ENCODE results near the gene HKDC1. TPM values are rescaled to one million over a fixed set of nuclear protein-coding genes. Genes with fewer than 3 reads are reported as not detected.

Gene HKDC1
- total RNA-seq, 1 donor, result 1.0 TPM

GRCh38 chr10:69211104-69211503, 9.0 kb upstream of the HKDC1 start:
- Histone ChIP-seq H3K4me3 (ENCODE audit: low read length) (no peak overlapping the region), H3K4me1 (ENCODE audit: insufficient read depth, low read length) (peaks cover 31% of the 10 kb centered on the region), H3K27me3 (ENCODE audit: insufficient read depth, low read length) (no peaks in the 10 kb centered on the region), H3K9me3 (ENCODE audit: low read depth, low read length) (no peaks in the 10 kb centered on the region)

GRCh38 chr10:69211524-69211923, 8.6 kb upstream of the HKDC1 start:
- Histone ChIP-seq H3K4me3 (ENCODE audit: low read length) (no peak overlapping the region), H3K4me1 (ENCODE audit: insufficient read depth, low read length) (peaks cover 32% of the 10 kb centered on the region), H3K9me3 (ENCODE audit: low read depth, low read length) (no peaks in the 10 kb centered on the region), H3K27me3 (ENCODE audit: insufficient read depth, low read length) (no peaks in the 10 kb centered on the region)

- Histone ChIP-seq H3K4me3 (ENCODE audit: low read length) (no peak overlapping the region), H3K4me1 (ENCODE audit: insufficient read depth, low read length) (peaks cover 28% of the 10 kb centered on the region), H3K27me3 (ENCODE audit: insufficient read depth, low read length) (no peaks in the 10 kb centered on the region), H3K9me3 (ENCODE audit: low read depth, low read length) (no peaks in the 10 kb centered on the region)
Measured at GRCh38 chr10:69213591-69214311, 6.4 kb upstream of the HKDC1 start.

GRCh38 chr10:69214666-69215131, 5.4 kb upstream of the HKDC1 start:
- Histone ChIP-seq H3K27me3 (ENCODE audit: insufficient read depth, low read length) (no peaks in the 10 kb centered on the region), H3K9me3 (ENCODE audit: low read depth, low read length) (no peaks in the 10 kb centered on the region), H3K4me1 (ENCODE audit: insufficient read depth, low read length) (peaks cover 27% of the 10 kb centered on the region), H3K4me3 (ENCODE audit: low read length) (no peak overlapping the region)

- H3K27me3 ChIP-seq (ENCODE audit: insufficient read depth, low read length), result no peaks in the 10 kb centered on the region
- H3K4me1 ChIP-seq (ENCODE audit: insufficient read depth, low read length), result peaks cover 27% of the 10 kb centered on the region
- no peak overlapping the region for H3K4me3 ChIP-seq (ENCODE audit: low read length)
- no peaks in the 10 kb centered on the region for H3K9me3 ChIP-seq (ENCODE audit: low read depth, low read length)
Measured at GRCh38 chr10:69215405-69216171, 4.5 kb upstream of the HKDC1 start.

GRCh38 chr10:69216577-69217118, 3.5 kb upstream of the HKDC1 start:
- Histone ChIP-seq H3K4me3 (ENCODE audit: low read length) (no peak overlapping the region), H3K27me3 (ENCODE audit: insufficient read depth, low read length) (no peaks in the 10 kb centered on the region), H3K4me1 (ENCODE audit: insufficient read depth, low read length) (peaks cover 32% of the 10 kb centered on the region), H3K9me3 (ENCODE audit: low read depth, low read length) (no peaks in the 10 kb centered on the region)

- no peaks in the 10 kb centered on the region for H3K9me3 ChIP-seq (ENCODE audit: low read depth, low read length)
- H3K4me3 ChIP-seq (ENCODE audit: low read length), result no peak overlapping the region
- no peaks in the 10 kb centered on the region for H3K27me3 ChIP-seq (ENCODE audit: insufficient read depth, low read length)
- H3K4me1 ChIP-seq (ENCODE audit: insufficient read depth, low read length), result peaks cover 38% of the 10 kb centered on the region
Measured at GRCh38 chr10:69217119-69217754, 2.9 kb upstream of the HKDC1 start.

- Histone ChIP-seq H3K4me3 (ENCODE audit: low read length) (no peak overlapping the region), H3K4me1 (ENCODE audit: insufficient read depth, low read length) (peaks cover 44% of the 10 kb centered on the region), H3K9me3 (ENCODE audit: low read depth, low read length) (no peaks in the 10 kb centered on the region)
Measured at GRCh38 chr10:69218831-69219230, 1.3 kb upstream of the HKDC1 start.

GRCh38 chr10:69220507-69220906, 375 bp downstream of the HKDC1 start:
- Histone ChIP-seq H3K4me3 (ENCODE audit: low read length) (no peak overlapping the region), H3K9me3 (ENCODE audit: low read depth, low read length) (no peaks in the 10 kb centered on the region), H3K27me3 (ENCODE audit: insufficient read depth, low read length) (no peaks in the 10 kb centered on the region), H3K4me1 (ENCODE audit: insufficient read depth, low read length) (peaks cover 39% of the 10 kb centered on the region)

More at GRCh38 chr10:69218831-69219230, 1.3 kb upstream of the HKDC1 start:
- no peaks in the 10 kb centered on the region for H3K27me3 ChIP-seq (ENCODE audit: insufficient read depth, low read length)

- no peaks in the 10 kb centered on the region for H3K9me3 ChIP-seq (ENCODE audit: low read depth, low read length)
- H3K4me1 ChIP-seq (ENCODE audit: insufficient read depth, low read length), result peaks cover 37% of the 10 kb centered on the region
- no peaks in the 10 kb centered on the region for H3K27me3 ChIP-seq (ENCODE audit: insufficient read depth, low read length)
- H3K4me3 ChIP-seq (ENCODE audit: low read length), result no peak overlapping the region
Measured at GRCh38 chr10:69222157-69223027, 2.3 kb downstream of the HKDC1 start.

- Histone ChIP-seq H3K4me1 (ENCODE audit: insufficient read depth, low read length) (peaks cover 43% of the 10 kb centered on the region), H3K9me3 (ENCODE audit: low read depth, low read length) (no peaks in the 10 kb centered on the region), H3K27me3 (ENCODE audit: insufficient read depth, low read length) (no peaks in the 10 kb centered on the region), H3K4me3 (ENCODE audit: low read length) (no peak overlapping the region)
Measured at GRCh38 chr10:69223028-69223342, 2.9 kb downstream of the HKDC1 start.

GRCh38 chr10:69224862-69225657, 4.9 kb downstream of the HKDC1 start:
- Histone ChIP-seq H3K9me3 (ENCODE audit: low read depth, low read length) (no peaks in the 10 kb centered on the region), H3K27me3 (ENCODE audit: insufficient read depth, low read length) (no peaks in the 10 kb centered on the region), H3K4me3 (ENCODE audit: low read length) (no peak overlapping the region), H3K4me1 (ENCODE audit: insufficient read depth, low read length) (peaks cover 63% of the 10 kb centered on the region)

- H3K27me3 ChIP-seq (ENCODE audit: insufficient read depth, low read length), result no peaks in the 10 kb centered on the region
- no peak overlapping the region for H3K4me3 ChIP-seq (ENCODE audit: low read length)
- no peaks in the 10 kb centered on the region for H3K9me3 ChIP-seq (ENCODE audit: low read depth, low read length)
- peaks cover 63% of the 10 kb centered on the region for H3K4me1 ChIP-seq (ENCODE audit: insufficient read depth, low read length)
Measured at GRCh38 chr10:69225681-69226080, 5.5 kb downstream of the HKDC1 start.

Measured in mononuclear cell (primary cell).